HL-60 (cell line): ENCODE data around the gene TENM4.
"Not testable (repeated sequence)": the region's sequence is repeated elsewhere in the genome, so short reads cannot be mapped to it uniquely, and the experiment has no call there.

Source experiments
- GABPA ChIP-seq: IDR thresholded peaks from 2 replicates; pipeline ENCODE4 v1.6.1; 2012; ENCODE audit warnings: low read depth
- POLR2AphosphoS5 ChIP-seq: IDR thresholded peaks from 2 replicates; pipeline ENCODE4 v1.6.1; 2012; ENCODE audit warnings: low read depth
- TF ChIP-seq, protein P1 (sequence below): IDR thresholded peaks from one replicate; pipeline ENCODE4 v1.5.1; 2011; ENCODE audit warnings: low read length, control low read depth, inconsistent platforms; ENCODE audit not compliant: insufficient read depth

DNA sequence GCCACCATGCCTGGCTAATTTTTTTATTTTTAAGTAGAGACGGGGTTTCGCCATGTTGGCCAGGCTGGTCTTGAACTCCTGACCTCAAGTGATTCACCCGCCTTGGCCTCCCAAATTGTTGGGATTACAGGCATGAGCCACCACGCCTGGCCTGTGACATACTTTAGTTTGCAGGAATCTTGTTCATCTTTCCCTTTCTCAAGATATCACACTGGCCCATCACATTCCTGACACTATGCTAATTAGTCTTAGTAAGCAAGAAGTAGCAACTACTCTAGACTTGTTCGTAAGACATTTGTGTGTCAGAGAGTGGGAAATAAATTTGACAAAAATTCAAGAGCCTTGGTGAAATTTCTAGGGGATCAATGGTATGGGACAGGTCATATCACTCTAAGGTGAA lies 831.5 kb downstream of the TENM4 start:
- TF ChIP-seq, protein P1, sequence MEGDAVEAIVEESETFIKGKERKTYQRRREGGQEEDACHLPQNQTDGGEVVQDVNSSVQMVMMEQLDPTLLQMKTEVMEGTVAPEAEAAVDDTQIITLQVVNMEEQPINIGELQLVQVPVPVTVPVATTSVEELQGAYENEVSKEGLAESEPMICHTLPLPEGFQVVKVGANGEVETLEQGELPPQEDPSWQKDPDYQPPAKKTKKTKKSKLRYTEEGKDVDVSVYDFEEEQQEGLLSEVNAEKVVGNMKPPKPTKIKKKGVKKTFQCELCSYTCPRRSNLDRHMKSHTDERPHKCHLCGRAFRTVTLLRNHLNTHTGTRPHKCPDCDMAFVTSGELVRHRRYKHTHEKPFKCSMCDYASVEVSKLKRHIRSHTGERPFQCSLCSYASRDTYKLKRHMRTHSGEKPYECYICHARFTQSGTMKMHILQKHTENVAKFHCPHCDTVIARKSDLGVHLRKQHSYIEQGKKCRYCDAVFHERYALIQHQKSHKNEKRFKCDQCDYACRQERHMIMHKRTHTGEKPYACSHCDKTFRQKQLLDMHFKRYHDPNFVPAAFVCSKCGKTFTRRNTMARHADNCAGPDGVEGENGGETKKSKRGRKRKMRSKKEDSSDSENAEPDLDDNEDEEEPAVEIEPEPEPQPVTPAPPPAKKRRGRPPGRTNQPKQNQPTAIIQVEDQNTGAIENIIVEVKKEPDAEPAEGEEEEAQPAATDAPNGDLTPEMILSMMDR: not testable (repeated sequence)
- not testable (repeated sequence) for TF ChIP-seq POLR2AphosphoS5, GABPA
